BLaER1 treated with 17β-estradiol and CSF1 and Interleukin-3, amounts not matched to agents 10 nM and 100 nM (cell line): ENCODE measurements around the gene PSMC3IP.

Source experiments
- H3K27ac ChIP-seq, 11 experiments: shearing (Covaris generic); formaldehyde crosslinking; 2 replicates each; pipeline ENCODE4 v1.8.1; 2022
- H3K27me3 ChIP-seq, 11 experiments: shearing (Covaris generic); formaldehyde crosslinking; 2 replicates each; pipeline ENCODE4 v1.8.1; 2022
- H3K36me3 ChIP-seq, 11 experiments: shearing (Covaris generic); formaldehyde crosslinking; 2 replicates each; pipeline ENCODE4 v1.8.1; 2022
- H3K4me1 ChIP-seq, 10 experiments: shearing (Covaris generic); formaldehyde crosslinking; 2 replicates each; pipeline ENCODE4 v1.8.1; 2022
- H3K4me2 ChIP-seq, 11 experiments: shearing (Covaris generic); formaldehyde crosslinking; 2 replicates each; pipeline ENCODE4 v1.8.1; 2022
- H3K4me3 ChIP-seq, 10 experiments: shearing (Covaris generic); formaldehyde crosslinking; 2 replicates each; pipeline ENCODE4 v1.8.1; 2022
- H3K9ac ChIP-seq, 11 experiments: shearing (Covaris generic); formaldehyde crosslinking; 2 replicates each; pipeline ENCODE4 v1.8.1; 2022
- H3K9me3 ChIP-seq, 11 experiments: shearing (Covaris generic); formaldehyde crosslinking; replicated peaks in 1 of 11; 2 replicates each; pipeline ENCODE4 v1.8.1; 2022
- H4K20me1 ChIP-seq, 11 experiments: shearing (Covaris generic); formaldehyde crosslinking; 2 replicates each; pipeline ENCODE4 v1.8.1; 2022
- Cebpa-rat ChIP-seq, 11 experiments: shearing (Covaris generic); IDR thresholded peaks; 2 replicates each; pipeline ENCODE4 v1.8.1; 2022

PSMC3IP gene

DNA sequence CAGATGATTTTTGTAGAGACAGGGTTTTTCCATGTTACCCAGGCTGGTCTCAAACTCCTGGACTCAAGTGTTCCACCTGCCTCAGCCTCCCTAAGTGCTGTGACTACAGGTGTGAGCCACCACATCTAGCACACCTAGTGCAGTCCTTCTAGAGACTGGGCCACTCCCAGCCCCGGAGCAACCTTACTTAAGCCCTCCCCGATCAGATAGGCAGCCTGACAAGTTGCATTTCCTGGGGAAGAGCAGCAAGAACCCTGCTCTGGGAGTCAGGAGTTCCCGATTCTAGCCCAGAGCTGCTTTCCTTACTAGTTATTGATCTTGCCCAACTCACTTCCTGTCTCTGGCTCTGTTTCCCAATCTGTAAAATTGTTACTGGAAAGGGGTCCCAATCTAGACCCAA lies 48.5 kb downstream of the PSMC3IP start:
- Histone ChIP-seq H3K36me3 (peaks cover 0 to 2% (median 0%) of the 10 kb centered on the region in 11 experiments; a peak in 2 of 22 replicates), H3K4me2 (peak overlapping the region in 8 of 11 experiments; percentile 14 to 89 (median 84); a peak in 13 of 22 replicates), H3K27ac (peak overlapping the region in 1 of 11 experiments; percentile 21; a peak in 1 of 22 replicates), H3K9me3 (no peaks in the 10 kb centered on the region), H4K20me1 (no peaks in the 10 kb centered on the region), H3K4me3 (no peak overlapping the region), H3K4me1 (peaks cover 43 to 71% (median 62%) of the 10 kb centered on the region in 10 experiments), H3K27me3 (no peaks in the 10 kb centered on the region), H3K9ac (peak overlapping the region in 1 of 11 experiments; percentile 8; a peak in 1 of 22 replicates)
- TF ChIP-seq Cebpa-rat (IDR thresholded peaks at IDR 0.05): no peak

DNA sequence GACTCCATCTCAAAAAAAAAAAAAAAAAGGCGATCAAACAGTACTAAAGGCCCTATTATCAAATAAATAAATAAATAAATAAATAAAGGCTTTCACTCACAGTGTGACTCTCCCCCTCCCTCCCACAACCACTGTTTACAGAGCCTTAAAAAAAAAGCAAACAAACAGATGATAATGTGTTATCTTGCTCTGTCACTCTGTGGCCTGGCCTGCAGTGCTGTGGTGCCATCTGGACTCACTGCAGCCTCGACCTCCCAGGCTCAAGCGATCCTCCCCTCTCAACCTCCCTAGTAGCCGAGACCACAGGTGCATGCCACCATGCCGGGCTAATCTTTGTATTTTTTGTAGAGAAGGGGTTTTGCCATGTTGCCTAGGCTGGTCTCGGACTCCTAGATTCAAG lies 49.6 kb downstream of the PSMC3IP start:
- Histone ChIP-seq H3K9me3 (no peaks in the 10 kb centered on the region), H3K36me3 (peaks cover 0 to 13% (median 0%) of the 10 kb centered on the region in 11 experiments; a peak in 5 of 22 replicates), H4K20me1 (peaks cover 0 to 5% (median 0%) of the 10 kb centered on the region in 11 experiments; a peak in 4 of 22 replicates), H3K27ac (no peak overlapping the region), H3K9ac (no peak overlapping the region), H3K4me1 (peaks cover 39 to 62% (median 55%) of the 10 kb centered on the region in 10 experiments), H3K27me3 (no peaks in the 10 kb centered on the region), H3K4me2 (no peak overlapping the region), H3K4me3 (no peak overlapping the region)
- TF ChIP-seq Cebpa-rat (IDR thresholded peaks at IDR 0.05): no peak

DNA sequence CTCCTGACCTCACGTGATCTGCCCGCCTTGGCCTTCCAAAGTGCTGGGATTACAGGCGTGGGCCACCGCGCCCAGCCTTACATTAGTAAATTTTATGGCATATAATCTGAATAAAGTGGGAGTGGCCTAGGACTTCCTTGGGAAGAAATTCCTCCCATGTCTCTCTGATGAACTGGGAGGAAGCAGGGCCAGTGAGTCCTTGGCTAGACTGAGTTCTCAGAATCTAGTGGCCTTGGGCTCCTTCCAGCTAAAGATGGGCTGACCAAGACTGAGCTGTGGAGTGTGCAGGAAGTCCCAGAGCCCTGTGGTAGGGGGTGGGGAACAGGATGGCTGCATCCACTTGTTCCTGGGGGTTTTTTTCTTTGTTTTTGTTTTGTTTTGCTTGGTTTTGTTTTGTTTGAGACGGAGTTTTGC lies 51.5 kb downstream of the PSMC3IP start:
- Histone ChIP-seq H3K4me1 (peaks cover 24 to 60% (median 40%) of the 10 kb centered on the region in 10 experiments), H3K9me3 (no peaks in the 10 kb centered on the region), H3K4me2 (peak overlapping the region in 10 of 11 experiments; percentile 31 to 59 (median 40); a peak in 14 of 22 replicates), H3K9ac (no peak overlapping the region), H4K20me1 (peaks cover 0 to 24% (median 0%) of the 10 kb centered on the region in 11 experiments; a peak in 5 of 22 replicates), H3K4me3 (no peak overlapping the region), H3K36me3 (peaks cover 0 to 32% (median 0%) of the 10 kb centered on the region in 11 experiments; a peak in 7 of 22 replicates), H3K27me3 (no peaks in the 10 kb centered on the region), H3K27ac (no peak overlapping the region)
- no peak for TF ChIP-seq Cebpa-rat (IDR thresholded peaks at IDR 0.05)

DNA sequence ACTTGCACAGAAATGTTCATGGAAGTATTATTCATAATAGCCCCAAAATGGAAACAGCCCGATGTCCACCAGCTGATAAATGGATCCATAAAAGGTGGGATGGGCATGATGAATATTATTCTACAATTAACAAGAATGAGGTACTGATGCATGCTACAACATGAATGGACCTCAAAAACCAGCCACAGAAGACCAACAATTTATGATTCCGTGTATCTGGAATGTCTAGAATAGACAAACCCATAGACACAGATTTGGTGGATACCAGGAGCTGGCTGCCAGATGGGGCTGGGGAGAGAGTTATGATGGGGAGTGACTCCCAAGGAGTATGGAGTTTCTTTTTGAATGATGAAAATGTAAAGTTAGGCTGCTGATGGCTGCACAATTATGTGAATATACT lies 52.3 kb downstream of the PSMC3IP start:
- Histone ChIP-seq H3K4me1 (peaks cover 16 to 60% (median 37%) of the 10 kb centered on the region in 10 experiments), H3K4me2 (no peak overlapping the region), H3K27me3 (no peaks in the 10 kb centered on the region), H3K9me3 (no peaks in the 10 kb centered on the region), H3K36me3 (peaks cover 0 to 39% (median 0%) of the 10 kb centered on the region in 11 experiments; a peak in 7 of 22 replicates), H3K4me3 (no peak overlapping the region), H3K9ac (no peak overlapping the region), H4K20me1 (peaks cover 0 to 32% (median 0%) of the 10 kb centered on the region in 11 experiments; a peak in 5 of 22 replicates), H3K27ac (no peak overlapping the region)
- no peak for TF ChIP-seq Cebpa-rat (IDR thresholded peaks at IDR 0.05)

DNA sequence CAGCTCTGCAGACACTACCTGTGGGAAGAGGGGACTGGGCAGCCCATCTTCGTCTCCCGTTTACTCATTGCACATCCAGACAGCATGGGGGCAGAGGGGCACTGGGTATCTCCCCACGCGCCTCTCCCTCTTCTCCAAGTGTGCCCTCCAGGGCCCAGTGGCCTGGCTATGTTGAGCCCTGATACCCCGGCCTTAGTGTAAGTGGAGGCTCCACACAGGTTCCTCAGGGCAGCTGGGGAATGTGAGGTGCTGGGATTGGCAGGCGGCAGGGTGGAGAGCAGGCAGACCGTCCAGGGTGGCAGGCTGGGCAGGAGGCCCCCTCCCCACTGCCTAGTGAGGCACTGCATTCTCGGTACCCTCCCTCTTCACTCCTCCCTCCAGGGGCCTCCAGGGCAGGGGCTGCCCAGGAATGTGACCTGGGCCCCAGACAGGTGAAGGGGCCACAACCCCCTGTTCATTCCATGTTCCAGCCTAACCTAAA lies 54.7 kb downstream of the PSMC3IP start:
- H3K4me1 ChIP-seq: peaks cover 28 to 64% (median 46%) of the 10 kb centered on the region in 10 experiments

More for the DNA sequence above, 54.7 kb downstream of the PSMC3IP start:
- peaks cover 0 to 48% (median 0%) of the 10 kb centered on the region in 11 experiments; a peak in 7 of 22 replicates for H3K36me3 ChIP-seq
- no peak overlapping the region; a peak in 1 of 22 replicates for H3K9ac ChIP-seq
- no peak overlapping the region for H3K4me2 ChIP-seq
- H3K27me3 ChIP-seq: no peaks in the 10 kb centered on the region
- H3K4me3 ChIP-seq: no peak overlapping the region
- peaks cover 0 to 52% (median 0%) of the 10 kb centered on the region in 11 experiments; a peak in 5 of 22 replicates for H4K20me1 ChIP-seq
- H3K27ac ChIP-seq: no peak overlapping the region
- no peaks in the 10 kb centered on the region for H3K9me3 ChIP-seq
- no peak for TF ChIP-seq Cebpa-rat (IDR thresholded peaks at IDR 0.05)
